GM19467 (cell line): ENCODE data around the gene FEV.

Experiments
- ATAC-seq: cut with Tn5 transposase; IDR thresholded peaks from one replicate; pipeline ENCODE4 v1.9.1; 2021; ENCODE audit warnings: mild to moderate bottlenecking, moderate library complexity; ENCODE audit not compliant: unreplicated experiment

The FEV gene

GRCh38 chr2:218979846-218980734 lies 4.9 kb downstream of the FEV start:
- ATAC-seq, result peak; percentile 83

GRCh38 chr2:218975060-218975777 lies 9.8 kb downstream of the FEV start:
- ATAC-seq, result no peak

- no peak for ATAC-seq
Measured at GRCh38 chr2:218970894-218971293, 14.1 kb downstream of the FEV start.

GRCh38 chr2:218964041-218964771 lies 20.8 kb downstream of the FEV start:
- no peak for ATAC-seq

GRCh38 chr2:218963601-218964000 lies 21.4 kb downstream of the FEV start:
- no peak for ATAC-seq

- ATAC-seq, result no peak
Measured at GRCh38 chr2:218962859-218963492, 22.0 kb downstream of the FEV start.

- ATAC-seq, result no peak
Measured at GRCh38 chr2:218961651-218962570, 23.1 kb downstream of the FEV start.

GRCh38 chr2:218961229-218961628 lies 23.8 kb downstream of the FEV start:
- ATAC-seq, result no peak

GRCh38 chr2:218960309-218961165 lies 24.4 kb downstream of the FEV start:
- ATAC-seq, result no peak

- ATAC-seq, result no peak
Measured at GRCh38 chr2:218959761-218960308, 25.1 kb downstream of the FEV start.

- ATAC-seq, result peak; percentile 89
Measured at GRCh38 chr2:218959141-218959731, 25.7 kb downstream of the FEV start, which contains the start of gene CDK5R2. TSS of gene CDK5R2 (plus strand) at chr2:218959666. CDS start at chr2:218959821, 155 bp downstream.

GRCh38 chr2:218958276-218958675 lies 26.7 kb downstream of the FEV start:
- no peak for ATAC-seq

- no peak for ATAC-seq
Measured at GRCh38 chr2:218957671-218958070, 27.3 kb downstream of the FEV start.

GRCh38 chr2:218956039-218956438 lies 28.9 kb downstream of the FEV start:
- no peak for ATAC-seq

GRCh38 chr2:218954541-218955300 lies 30.3 kb downstream of the FEV start:
- no peak for ATAC-seq

GRCh38 chr2:218953366-218953954 lies 31.5 kb downstream of the FEV start:
- no peak for ATAC-seq

- ATAC-seq, result no peak
Measured at GRCh38 chr2:218952160-218952559, 32.8 kb downstream of the FEV start.
